GM21528 (cell line): ENCODE results near the gene TENM4.

Experiments
- ATAC-seq: cut with Tn5 transposase; IDR thresholded peaks from one replicate; pipeline ENCODE4 v1.9.1; 2021; ENCODE audit warnings: mild to moderate bottlenecking, moderate library complexity; ENCODE audit not compliant: unreplicated experiment, low FRiP score

Gene TENM4

GRCh38 chr11:78752494-78752893, 688.3 kb downstream of the TENM4 start:
- ATAC-seq = no peak

GRCh38 chr11:78748918-78749690, 691.7 kb downstream of the TENM4 start:
- ATAC-seq = no peak

GRCh38 chr11:78744949-78745348, 695.9 kb downstream of the TENM4 start:
- no peak for ATAC-seq

GRCh38 chr11:78744202-78744601, 696.6 kb downstream of the TENM4 start:
- ATAC-seq = no peak

GRCh38 chr11:78742430-78742829, 698.4 kb downstream of the TENM4 start:
- ATAC-seq = no peak

- ATAC-seq = no peak
Measured at GRCh38 chr11:78741741-78742140, 699.1 kb downstream of the TENM4 start.

- ATAC-seq = no peak
Measured at GRCh38 chr11:78740199-78741071, 700.4 kb downstream of the TENM4 start.

- no peak for ATAC-seq
Measured at GRCh38 chr11:78737891-78738290, 702.9 kb downstream of the TENM4 start.

GRCh38 chr11:78737301-78737700, 703.5 kb downstream of the TENM4 start:
- ATAC-seq = no peak

GRCh38 chr11:78735711-78736110, 705.1 kb downstream of the TENM4 start:
- ATAC-seq = no peak

GRCh38 chr11:78733031-78733430, 707.8 kb downstream of the TENM4 start:
- ATAC-seq = no peak

- no peak for ATAC-seq
Measured at GRCh38 chr11:78732246-78732645, 708.6 kb downstream of the TENM4 start.

GRCh38 chr11:78731027-78731426, 709.8 kb downstream of the TENM4 start:
- no peak for ATAC-seq

GRCh38 chr11:78730267-78730824, 710.5 kb downstream of the TENM4 start:
- ATAC-seq = no peak

GRCh38 chr11:78727816-78728215, 713.0 kb downstream of the TENM4 start:
- no peak for ATAC-seq

- ATAC-seq = no peak
Measured at GRCh38 chr11:78725200-78725599, 715.6 kb downstream of the TENM4 start.

- no peak for ATAC-seq
Measured at GRCh38 chr11:78722786-78723185, 718.0 kb downstream of the TENM4 start.

- ATAC-seq = no peak
Measured at GRCh38 chr11:78720281-78720989, 720.4 kb downstream of the TENM4 start.

- no peak for ATAC-seq
Measured at GRCh38 chr11:78717041-78717440, 723.8 kb downstream of the TENM4 start.

GRCh38 chr11:78715639-78716311, 725.1 kb downstream of the TENM4 start:
- ATAC-seq = no peak
